Esophagus (tissue), 2 donors: ENCODE results near the gene HNRNPC. TPM values are rescaled to one million over a fixed set of nuclear protein-coding genes. Genes with fewer than 3 reads are reported as not detected.
"Not testable (repeated sequence)": the region's sequence is repeated elsewhere in the genome, so short reads cannot be mapped to it uniquely, and the experiment has no call there.

ENCODE experiments used
- H3K27ac ChIP-seq, 2 donors: one replicate each; pipeline ENCODE4 v1.5.1; 2013; ENCODE audit warnings: low read depth in 2 of 2, mild to moderate bottlenecking in 2 of 2, inconsistent platforms in 1 of 2, low read length in 1 of 2, moderate library complexity in 1 of 2
- H3K27me3 ChIP-seq, 2 donors: one replicate each; pipeline ENCODE4 v1.6.1; 2013; ENCODE audit warnings: low read length in 2 of 2, control low read depth in 1 of 2, mild to moderate bottlenecking in 1 of 2; ENCODE audit not compliant: insufficient read depth in 2 of 2, control insufficient read depth in 1 of 2
- H3K36me3 ChIP-seq, 2 donors: one replicate each; pipeline ENCODE4 v1.6.1; 2013; ENCODE audit warnings: low read length in 1 of 2; ENCODE audit not compliant: control insufficient read depth in 2 of 2, insufficient read depth in 2 of 2
- H3K4me1 ChIP-seq, 2 donors: one replicate each; pipeline ENCODE4 v1.6.1; 2013; ENCODE audit warnings: low read length in 1 of 2; ENCODE audit not compliant: control insufficient read depth in 2 of 2, insufficient read depth in 2 of 2
- H3K4me3 ChIP-seq, 2 donors: one replicate each; pipeline ENCODE4 v1.5.1; 2013; ENCODE audit warnings: low read length in 2 of 2, mild to moderate bottlenecking in 2 of 2, low read depth in 1 of 2, moderate library complexity in 1 of 2
- H3K9me3 ChIP-seq, 2 donors: one replicate each; pipeline ENCODE4 v1.6.1; 2013; ENCODE audit warnings: mild to moderate bottlenecking in 2 of 2, low read depth in 1 of 2, low read length in 1 of 2, moderate library complexity in 1 of 2; ENCODE audit not compliant: control insufficient read depth in 2 of 2, insufficient read depth in 1 of 2
- WGBS, 2 donors: extraction: QIAGEN DNeasy Blood & Tissue Kit; methylation state at CpG; one replicate each; pipeline ENCODE4 v1.1.7; 2013; 5-methylcytosine and 5-hydroxymethylcytosine counted together
- polyA plus RNA-seq, 2 donors: library from polyadenylated mRNA; stranded (reverse); fragments of 200-250 nt; gene quantifications; one replicate each; pipeline ENCODE4 v1.2.3, GENCODE V29; 2013
- donor health status: healthy with polysubstance abuse.
- donor health status: Bipolar disorder and iron deficiency.

Gene HNRNPC
- polyA plus RNA-seq, 2 donors = 431 to 699 TPM

- Histone ChIP-seq H3K27ac (no peak overlapping the region), H3K4me1 (no peaks in the 10 kb centered on the region), H3K9me3 (no peaks in the 10 kb centered on the region), H3K4me3 (no peak overlapping the region), H3K36me3 (no peaks in the 10 kb centered on the region), H3K27me3 (no peaks in the 10 kb centered on the region)
- 67 to 68% methylated on average over 4 of the region's 4 CpGs for WGBS, 2 donors
Measured at GRCh38 chr14:21278632-21279031, 9.4 kb upstream of the HNRNPC start.

GRCh38 chr14:21275261-21275858 lies 6.1 kb upstream of the HNRNPC start:
- H3K4me3 ChIP-seq = no peak overlapping the region
- H3K27me3 ChIP-seq = no peaks in the 10 kb centered on the region
- H3K4me1 ChIP-seq = no peaks in the 10 kb centered on the region
- H3K9me3 ChIP-seq = no peaks in the 10 kb centered on the region
- H3K36me3 ChIP-seq = no peaks in the 10 kb centered on the region
- WGBS, 2 donors = 85 to 86% methylated on average over 9 of the region's 9 CpGs
- H3K27ac ChIP-seq = no peak overlapping the region

- not testable (repeated sequence) for H3K9me3 ChIP-seq, H3K27me3 ChIP-seq, H3K4me1 ChIP-seq, H3K27ac ChIP-seq, H3K36me3 ChIP-seq, H3K4me3 ChIP-seq
- WGBS, 2 donors = 91% methylated on average over 17 of the region's 17 CpGs
Measured at GRCh38 chr14:21272661-21273060, 3.4 kb upstream of the HNRNPC start.

- Histone ChIP-seq H3K4me1 (peaks cover 4 to 8% of the 10 kb centered on the region in 2 donors), H3K4me3 (peak overlapping the region; percentile 87 to 88), H3K36me3 (peaks cover 0 to 2% of the 10 kb centered on the region in 2 donors), H3K27ac (peak overlapping the region; percentile 91 to 98), H3K9me3 (no peaks in the 10 kb centered on the region), H3K27me3 (no peaks in the 10 kb centered on the region)
- 0% methylated on average over 24 of the region's 24 CpGs for WGBS, 2 donors
Measured at GRCh38 chr14:21268617-21269251, 508 bp downstream of the HNRNPC start.

- Histone ChIP-seq H3K27me3 (no peaks in the 10 kb centered on the region), H3K36me3 (peaks cover 0 to 2% of the 10 kb centered on the region in 2 donors), H3K4me1 (peaks cover 4 to 8% of the 10 kb centered on the region in 2 donors), H3K4me3 (peak overlapping the region; percentile 55 to 87), H3K27ac (no peak overlapping the region), H3K9me3 (no peaks in the 10 kb centered on the region)
- 0 to 1% methylated on average over 16 of the region's 16 CpGs for WGBS, 2 donors
Measured at GRCh38 chr14:21267886-21268616, 1.2 kb downstream of the HNRNPC start.

- WGBS, 2 donors = 1 to 3% methylated on average over 10 of the region's 10 CpGs
Measured at GRCh38 chr14:21267431-21267845, 1.8 kb downstream of the HNRNPC start.

GRCh38 chr14:21264025-21264801 lies 5.0 kb downstream of the HNRNPC start:
- H3K36me3 ChIP-seq = peaks cover 2 to 7% of the 10 kb centered on the region in 2 donors
- peaks cover 7 to 10% of the 10 kb centered on the region in 2 donors for H3K4me1 ChIP-seq
- no peaks in the 10 kb centered on the region for H3K27me3 ChIP-seq
- 36 to 39% methylated on average over 4 of the region's 4 CpGs for WGBS, 2 donors
- H3K9me3 ChIP-seq = no peaks in the 10 kb centered on the region
- H3K27ac ChIP-seq = peak overlapping the region; percentile 49 to 60
- no peak overlapping the region for H3K4me3 ChIP-seq

More at GRCh38 chr14:21267431-21267845, 1.8 kb downstream of the HNRNPC start:
- Histone ChIP-seq H3K4me3 (peak overlapping the region; percentile 38 to 87), H3K27ac (peak overlapping the region in 1 of 2 donors; percentile 54), H3K9me3 (no peaks in the 10 kb centered on the region), H3K4me1 (peaks cover 5 to 10% of the 10 kb centered on the region in 2 donors), H3K27me3 (no peaks in the 10 kb centered on the region), H3K36me3 (peaks cover 2 to 4% of the 10 kb centered on the region in 2 donors)

- Histone ChIP-seq H3K36me3 (peaks cover 2 to 9% of the 10 kb centered on the region in 2 donors), H3K27ac (peak overlapping the region; percentile 0 to 36)
Measured at GRCh38 chr14:21263284-21264024, 5.8 kb downstream of the HNRNPC start.

GRCh38 chr14:21262410-21262809 lies 6.8 kb downstream of the HNRNPC start:
- 43 to 46% methylated on average over 3 of the region's 3 CpGs for WGBS, 2 donors
- no peak overlapping the region for H3K4me3 ChIP-seq

More at GRCh38 chr14:21263284-21264024, 5.8 kb downstream of the HNRNPC start:
- Histone ChIP-seq H3K4me1 (peaks cover 7 to 10% of the 10 kb centered on the region in 2 donors), H3K4me3 (no peak overlapping the region), H3K27me3 (no peaks in the 10 kb centered on the region), H3K9me3 (no peaks in the 10 kb centered on the region)
- WGBS, 2 donors = 11 to 15% methylated on average over 5 of the region's 5 CpGs

More at GRCh38 chr14:21262410-21262809, 6.8 kb downstream of the HNRNPC start:
- Histone ChIP-seq H3K27ac (no peak overlapping the region), H3K27me3 (no peaks in the 10 kb centered on the region), H3K9me3 (no peaks in the 10 kb centered on the region), H3K36me3 (peaks cover 2 to 12% of the 10 kb centered on the region in 2 donors), H3K4me1 (peaks cover 7 to 10% of the 10 kb centered on the region in 2 donors)
